ENCODE measurements around the gene NRIP2.

DNA sequence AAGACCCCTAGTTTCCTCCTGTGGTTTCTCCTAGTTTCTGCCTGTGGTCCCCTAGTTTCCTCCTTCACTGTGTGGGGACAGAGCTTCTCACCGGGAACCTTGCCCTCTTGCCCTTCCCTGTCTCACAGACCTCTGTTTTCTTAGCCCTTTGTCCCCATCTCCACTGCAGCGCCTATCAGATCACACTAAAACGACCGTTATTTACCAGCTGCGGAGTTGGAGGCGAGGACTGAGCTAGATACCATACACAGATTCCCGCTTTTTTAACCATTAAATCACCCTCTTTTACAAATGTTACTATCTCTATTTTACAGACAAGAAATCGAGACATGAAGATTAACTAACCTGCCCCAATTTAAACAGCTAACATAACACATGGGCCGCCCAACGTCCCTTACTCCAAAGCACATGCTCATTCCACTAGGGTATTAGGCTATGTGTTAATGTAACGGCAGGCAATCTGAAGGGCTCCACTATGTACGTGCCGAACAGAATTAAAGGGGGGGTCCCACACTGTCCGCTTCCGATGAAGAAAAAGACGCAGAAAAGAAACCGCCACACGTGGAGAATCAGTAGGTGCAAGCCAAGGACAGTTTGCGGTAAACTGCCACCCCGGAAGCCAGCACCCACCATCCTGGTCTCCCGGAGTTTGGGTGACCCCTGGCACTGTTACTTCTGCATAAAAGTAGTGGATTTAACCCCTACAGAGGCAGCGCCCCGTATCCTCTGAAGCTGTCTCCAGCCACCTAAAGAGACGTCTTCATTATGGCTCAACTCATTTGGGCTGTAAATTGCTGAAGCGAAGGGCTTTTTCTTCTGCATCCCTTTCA lies 41.9 kb downstream of the NRIP2 start:
- TF ChIP-seq, protein P1, sequence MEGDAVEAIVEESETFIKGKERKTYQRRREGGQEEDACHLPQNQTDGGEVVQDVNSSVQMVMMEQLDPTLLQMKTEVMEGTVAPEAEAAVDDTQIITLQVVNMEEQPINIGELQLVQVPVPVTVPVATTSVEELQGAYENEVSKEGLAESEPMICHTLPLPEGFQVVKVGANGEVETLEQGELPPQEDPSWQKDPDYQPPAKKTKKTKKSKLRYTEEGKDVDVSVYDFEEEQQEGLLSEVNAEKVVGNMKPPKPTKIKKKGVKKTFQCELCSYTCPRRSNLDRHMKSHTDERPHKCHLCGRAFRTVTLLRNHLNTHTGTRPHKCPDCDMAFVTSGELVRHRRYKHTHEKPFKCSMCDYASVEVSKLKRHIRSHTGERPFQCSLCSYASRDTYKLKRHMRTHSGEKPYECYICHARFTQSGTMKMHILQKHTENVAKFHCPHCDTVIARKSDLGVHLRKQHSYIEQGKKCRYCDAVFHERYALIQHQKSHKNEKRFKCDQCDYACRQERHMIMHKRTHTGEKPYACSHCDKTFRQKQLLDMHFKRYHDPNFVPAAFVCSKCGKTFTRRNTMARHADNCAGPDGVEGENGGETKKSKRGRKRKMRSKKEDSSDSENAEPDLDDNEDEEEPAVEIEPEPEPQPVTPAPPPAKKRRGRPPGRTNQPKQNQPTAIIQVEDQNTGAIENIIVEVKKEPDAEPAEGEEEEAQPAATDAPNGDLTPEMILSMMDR (conservative IDR thresholded peaks at IDR 0.05; ENCODE audit: low read length) = no peak
- no peak for TF ChIP-seq EZH2phosphoT487 (IDR thresholded peaks at IDR 0.05; ENCODE audit: borderline replicate concordance, low read depth, low read length)
